Hepatocyte (in vitro differentiated cells): ENCODE measurements around the gene PTPN12. TPM values are rescaled to one million over a fixed set of nuclear protein-coding genes. Genes with fewer than 3 reads are reported as not detected.

Experiments
- DNase-seq: peaks from one replicate; pipeline ENCODE4 v3.0.0-alpha.2; 2016; ENCODE audit warnings: low spot score
- H2AFZ ChIP-seq: fragments of 200-600 bp; sonication (generic); 2 replicates; pipeline ENCODE4 v1.6.0; 2016; ENCODE audit warnings: antibody characterized with exemption, mild to moderate bottlenecking
- H3K27ac ChIP-seq: fragments of 200-600 bp; sonication (generic); 2 replicates; pipeline ENCODE4 v1.5.1; 2016; ENCODE audit warnings: mild to moderate bottlenecking
- H3K27me3 ChIP-seq: fragments of 200-600 bp; sonication (generic); 2 replicates; pipeline ENCODE4 v1.6.1; 2016
- H3K36me3 ChIP-seq: fragments of 200-600 bp; sonication (generic); replicated peaks from 2 replicates; pipeline ENCODE4 v1.5.1; 2016; ENCODE audit warnings: low read depth; ENCODE audit not compliant: insufficient read depth
- H3K4me1 ChIP-seq: fragments of 200-600 bp; sonication (generic); 2 replicates; pipeline ENCODE4 v1.5.1; 2016; ENCODE audit warnings: mild to moderate bottlenecking, moderate library complexity; ENCODE audit not compliant: insufficient read depth
- H3K4me2 ChIP-seq: fragments of 200-600 bp; sonication (generic); 2 replicates; pipeline ENCODE4 v1.6.0; 2016
- H3K4me3 ChIP-seq: fragments of 200-600 bp; sonication (generic); 2 replicates; pipeline ENCODE4 v1.5.1; 2016; ENCODE audit warnings: mild to moderate bottlenecking
- H3K79me2 ChIP-seq: fragments of 200-600 bp; sonication (generic); 2 replicates; pipeline ENCODE4 v1.6.0; 2017; ENCODE audit warnings: mild to moderate bottlenecking
- H3K9me2 ChIP-seq: fragments of 200-600 bp; sonication (generic); replicated peaks from 2 replicates; pipeline ENCODE4 v1.6.0; 2017; ENCODE audit warnings: mild to moderate bottlenecking; ENCODE audit not compliant: insufficient read depth
- H3K9me3 ChIP-seq: fragments of 200-600 bp; sonication (generic); 2 replicates; pipeline ENCODE4 v1.5.1; 2016; ENCODE audit warnings: low read depth, mild to moderate bottlenecking
- H4K20me1 ChIP-seq: fragments of 200-600 bp; sonication (generic); 2 replicates; pipeline ENCODE4 v1.6.0; 2016; ENCODE audit warnings: mild to moderate bottlenecking; ENCODE audit not compliant: insufficient read depth, poor library complexity, severe bottlenecking
- CTCF ChIP-seq: fragments of 200-600 bp; sonication (generic); IDR thresholded peaks from 2 replicates; pipeline ENCODE4 v1.5.1; 2016; ENCODE audit warnings: antibody characterized with exemption, mild to moderate bottlenecking; ENCODE audit not compliant: poor library complexity
- EZH2 ChIP-seq: fragments of 200-600 bp; sonication (generic); IDR thresholded peaks from 2 replicates; pipeline ENCODE4 v1.6.1; 2016; ENCODE audit warnings: antibody characterized with exemption, mild to moderate bottlenecking, borderline replicate concordance
- EZH2phosphoT487 ChIP-seq: fragments of 200-600 bp; sonication (generic); IDR thresholded peaks from one replicate; pipeline ENCODE4 v1.6.1; 2018; ENCODE audit warnings: antibody characterized with exemption, mild to moderate bottlenecking, low read depth, moderate library complexity; ENCODE audit not compliant: unreplicated experiment, severe bottlenecking
- WGBS: methylation state at CpG from one replicate; pipeline ENCODE4 v1.1.6; 2016; ENCODE audit warnings: low lambda C conversion rate; ENCODE audit errors: missing lambda C conversion rate; 5-methylcytosine and 5-hydroxymethylcytosine counted together
- polyA plus RNA-seq: library from polyadenylated mRNA; unstranded; fragments of >200 nt; fragmentation: Nextera tagmentation; extraction: Ambion mirVana; gene quantifications from 2 replicates; pipeline ENCODE4 v1.2.1, GENCODE V29; 2016
- total RNA-seq: library from RNA; depleted of rRNA; stranded (reverse); fragments of >200 nt; gene quantifications from 2 replicates; pipeline ENCODE4 v1.2.3, GENCODE V29; 2014

The PTPN12 gene
- total and polyA plus RNA-seq, 2 experiments from 2014 or later: 16.4 to 50.5 TPM

- H3K27me3 ChIP-seq: no peaks in the 10 kb centered on the region
- WGBS: 2% methylated on average over 34 of the region's 58 CpGs
- peaks cover 20% of the 10 kb centered on the region for H3K4me1 ChIP-seq
- H2AFZ ChIP-seq: peak overlapping the region; percentile 30
- H3K4me2 ChIP-seq: peak overlapping the region; percentile 88
- no peak for TF ChIP-seq EZH2
- H3K9me3 ChIP-seq: no peaks in the 10 kb centered on the region
- peaks cover 27% of the 10 kb centered on the region for H4K20me1 ChIP-seq
- H3K27ac ChIP-seq: peak overlapping the region; percentile 84
- H3K4me3 ChIP-seq: peak overlapping the region; percentile 67
- H3K36me3 ChIP-seq: no peaks in the 10 kb centered on the region
- H3K9me2 ChIP-seq: no peaks in the 10 kb centered on the region
- DNase-seq: peak; percentile 99
- peaks cover 47% of the 10 kb centered on the region for H3K79me2 ChIP-seq
These were observed 521 bp upstream of the PTPN12 start for GRCh38 chr7:77536413-77537135.

- Histone ChIP-seq H2AFZ (peak overlapping the region; percentile 88), H3K9me3 (no peaks in the 10 kb centered on the region), H3K79me2 (peaks cover 60% of the 10 kb centered on the region), H3K4me2 (peak overlapping the region; percentile 75), H3K27ac (peak overlapping the region; percentile 99), H4K20me1 (peaks cover 39% of the 10 kb centered on the region), H3K36me3 (no peaks in the 10 kb centered on the region), H3K27me3 (no peaks in the 10 kb centered on the region), H3K4me1 (peaks cover 32% of the 10 kb centered on the region), H3K9me2 (no peaks in the 10 kb centered on the region), H3K4me3 (peak overlapping the region; percentile 98)
- DNase-seq: peak; percentile 59
- WGBS: 0% methylated on average over 37 of the region's 43 CpGs
- no peak for TF ChIP-seq EZH2
- TF ChIP-seq EZH2phosphoT487: no peak
- no peak for TF ChIP-seq CTCF
These were observed 734 bp downstream of the PTPN12 start for GRCh38 chr7:77537778-77538280.

GRCh38 chr7:77538281-77539212, 1.5 kb downstream of the PTPN12 start:
- peaks cover 46% of the 10 kb centered on the region for H4K20me1 ChIP-seq
- H3K79me2 ChIP-seq: peaks cover 67% of the 10 kb centered on the region
- peak overlapping the region; percentile 88 for H2AFZ ChIP-seq
- peak overlapping the region; percentile 99 for H3K27ac ChIP-seq
- H3K36me3 ChIP-seq: no peaks in the 10 kb centered on the region
- no peaks in the 10 kb centered on the region for H3K9me3 ChIP-seq
- peak; percentile 91 for DNase-seq
- TF ChIP-seq CTCF: no peak
- no peak for TF ChIP-seq EZH2phosphoT487
- TF ChIP-seq EZH2: no peak
- H3K27me3 ChIP-seq: no peaks in the 10 kb centered on the region
- no peaks in the 10 kb centered on the region for H3K9me2 ChIP-seq
- H3K4me3 ChIP-seq: peak overlapping the region; percentile 98
- peaks cover 33% of the 10 kb centered on the region for H3K4me1 ChIP-seq
- 1% methylated on average over 20 of the region's 30 CpGs for WGBS
- H3K4me2 ChIP-seq: peak overlapping the region; percentile 75
